ENCODE measurements around the gene SS18L1. TPM values are rescaled to one million over a fixed set of nuclear protein-coding genes. Genes with fewer than 3 reads are reported as not detected.

SS18L1 gene
- polyA plus RNA-seq, 1 of the 3 experiments (the other 2 are of a cell fraction): 10.7 TPM

GRCh38 chr20:62196286-62196685 is 52.7 kb downstream of the SS18L1 start:
- CTCF ChIA-PET: interaction anchor here (0.7 kb wide), 1 partner anchor 40 kb away, joined by 3 read pairs; no protein-coding TSS in a partner anchor
- Histone ChIP-seq H4K20me1 (ENCODE audit: insufficient read depth) (0 out of 2 replicates have a peak, but pooled peaks cover 4% of the 10 kb centered on the region), H3K79me2 (ENCODE audit: insufficient read depth) (peaks cover 11% of the 10 kb centered on the region; the same call in 1 of the 2 replicates), H3K27me3 (ENCODE audit: insufficient read depth) (no peaks in the 10 kb centered on the region), H3K9ac (no peak overlapping the region), H3K4me1 (ENCODE audit: control insufficient read depth in 1 of 2, insufficient read depth in 2 of 2, low read depth in 1 of 2, low read length in 1 of 2) (no peaks in the 10 kb centered on the region), H3K4me3 (ENCODE audit: low read depth in 2 of 2, low read length in 1 of 2) (no peak overlapping the region), H3F3A (replicated peaks; ENCODE audit: insufficient read depth) (no peaks in the 10 kb centered on the region), H2AFZ (ENCODE audit: low read depth) (no peak overlapping the region), H3K36me3 (replicated peaks in 1 of 2; ENCODE audit: control insufficient read depth in 1 of 2, insufficient read depth in 2 of 2, low read length in 1 of 2) (peaks cover 22 to 54% of the 10 kb centered on the region in 2 experiments), H3K4me2 (no peak overlapping the region), H3K27ac (ENCODE audit: low read depth in 2 of 2, low read length in 1 of 2) (no peak overlapping the region), H3K9me2 (no peaks in the 10 kb centered on the region), H3K9me3 (no peaks in the 10 kb centered on the region)
- TF ChIP-seq FOXJ3 (CRISPR knock-in tag; IDR thresholded peaks at IDR 0.05) (no peak), CTCF (IDR thresholded peaks at IDR 0.05) (no peak), CHD2 (IDR thresholded peaks at IDR 0.05; ENCODE audit: low read length, partially characterized antibody) (no peak), TEAD4 (IDR thresholded peaks at IDR 0.05; ENCODE audit: borderline replicate concordance, insufficient read depth) (no peak), USF2 (IDR thresholded peaks at IDR 0.05; ENCODE audit: borderline replicate concordance, low read depth, low read length) (no peak), PBX3 (IDR thresholded peaks at IDR 0.05) (no peak), JUND (IDR thresholded peaks at IDR 0.05) (no peak), REST (IDR thresholded peaks at IDR 0.05; ENCODE audit: low read depth, low read length) (no peak), FOSL2 (IDR thresholded peaks at IDR 0.05; ENCODE audit: borderline replicate concordance, low read depth) (no peak), USF1 (IDR thresholded peaks at IDR 0.05; ENCODE audit: borderline replicate concordance, low read depth) (no peak), RCOR1 (IDR thresholded peaks at IDR 0.05; ENCODE audit: low read length) (no peak)
- 95% methylated on average over 10 of the region's 10 CpGs for WGBS (ENCODE audit: low lambda C conversion rate)
- POLR2A ChIA-PET: no interaction called here
- no peak for DNase-seq

Measured in SK-N-SH (cell line).